ENCODE measurements around the gene ZGPAT. TPM values are rescaled to one million over a fixed set of nuclear protein-coding genes. Genes with fewer than 3 reads are reported as not detected.

Gene ZGPAT
- total and polyA plus RNA-seq, 2 of the 13 experiments (the other 11 are each of a cell fraction or from before 2014, with no cell fraction given) = 23.0 to 41.9 TPM

GRCh38 chr20:63714858-63715257, 7.0 kb downstream of the ZGPAT start:
- Histone ChIP-seq H4K20me1 (ENCODE audit: insufficient read depth, low read length) (no peaks in the 10 kb centered on the region), H3K4me2 (ENCODE audit: low read depth, low read length) (no peak overlapping the region), H3K9ac (ENCODE audit: insufficient read depth, low read depth, low read length) (no peak overlapping the region), H2AFZ (ENCODE audit: low read length) (no peak overlapping the region), H3K27me3 (ENCODE audit: control insufficient read depth in 1 of 2, insufficient read depth in 2 of 2, low read length in 2 of 2) (no peaks in the 10 kb centered on the region), H3K36me3 (replicated peaks in 1 of 2; ENCODE audit: control insufficient read depth in 1 of 2, insufficient read depth in 2 of 2, low read length in 2 of 2) (peaks cover 15 to 67% of the 10 kb centered on the region in 2 experiments; a peak in 4 of 5 replicates), H3K79me2 (ENCODE audit: insufficient read depth, low read length) (peaks cover 86% of the 10 kb centered on the region), H3K4me1 (ENCODE audit: insufficient read depth, low read length) (peaks cover 20% of the 10 kb centered on the region), H3K27ac (ENCODE audit: extremely low read length, insufficient read depth, low read length) (no peak overlapping the region), H3K4me3 (replicated peaks in 1 of 3; ENCODE audit: insufficient read depth in 1 of 3, low read depth in 2 of 3, low read length in 3 of 3) (no peak overlapping the region), H3K9me3 (ENCODE audit: low read length) (peaks cover 5% of the 10 kb centered on the region; the same call in 1 of the 2 replicates)
- ChIA-PET POLR2A (interaction anchor here (0.8 to 1.3 kb wide), 2 partner anchors 23 kb away, joined by 4 read pairs; no protein-coding TSS in a partner anchor), CTCF (ENCODE audit: low intra/inter-chr PET ratio, low total read pairs) (no interaction called here)
- intact Hi-C loops (cut with micrococcal nuclease; ENCODE audit: unreplicated experiment) (no loop called here), in situ Hi-C loops (cut with HindIII; ENCODE audit: extremely low pct_ligation_motif_present, low pct_unique_long_range_greater_than_20kb) (no loop called here)
- WGBS (ENCODE audit: low lambda C conversion rate) = 98% methylated on average over 5 of the region's 5 CpGs
- TF ChIP-seq RXRA (CRISPR knock-in tag; IDR thresholded peaks at IDR 0.05) (no peak), TAF15 (IDR thresholded peaks at IDR 0.05; ENCODE audit: low read depth, low read length, poor library complexity, severe bottlenecking) (no peak), MIER3 (CRISPR knock-in tag; IDR thresholded peaks at IDR 0.05; ENCODE audit: borderline replicate concordance) (no peak), NFATC3 (CRISPR knock-in tag; IDR thresholded peaks at IDR 0.05) (no peak), GABPB1 (CRISPR knock-in tag; IDR thresholded peaks at IDR 0.05) (no peak), PRDM10 (CRISPR knock-in tag; IDR thresholded peaks at IDR 0.05; ENCODE audit: low read depth) (no peak), NBN (conservative IDR thresholded peaks at IDR 0.05) (no peak), ATAD3A (CRISPR knock-in tag; IDR thresholded peaks at IDR 0.05) (no peak)
- FAIRE-seq = no peak
- no TSS peak for BruUV-seq (replicated peaks)
- ATAC-seq = no peak
- no peak for DNase-seq (ENCODE audit: low spot score)
